Endothelial cell of umbilical vein (primary cell): Measurements from ENCODE around the gene DIAPH3. TPM values are rescaled to one million over a fixed set of nuclear protein-coding genes. Genes with fewer than 3 reads are reported as not detected.

ENCODE experiments used
- BruUV-seq: library from RNA; stranded (reverse); fragments of 400-500 nt; replicated peaks from 2 replicates; lab custom pipeline; 2021; lab: Mats Ljungman, UMichigan
- CTCF ChIA-PET: fragments of 300-600, 350-600 bp; sonication (Branson Sonifier 250); formaldehyde crosslinking; loops from one replicate; lab custom pipeline; 2021; ENCODE audit warnings: antibody characterized with exemption, inconsistent platforms; lab: Charles Lee
- POLR2A ChIA-PET: fragments of 300-600, 350-600 bp; sonication (Branson Sonifier 250); formaldehyde crosslinking; loops from one replicate; lab custom pipeline; 2021; ENCODE audit warnings: antibody characterized with exemption, inconsistent platforms; lab: Charles Lee
- DNase-seq: peaks from one replicate; pipeline ENCODE4 v3.0.0-alpha.2; 2011; ENCODE audit warnings: low read depth, low spot score
- FAIRE-seq: peaks from 2 replicates; lab custom pipeline; 2011; peaks lifted over from hg19 to GRCh38; lab: Jason Lieb, UNC
- H2AFZ ChIP-seq: 2 replicates; pipeline ENCODE4 v1.6.0; 2012; ENCODE audit warnings: low read depth, low read length, control low read depth, inconsistent platforms
- H3K27ac ChIP-seq: 2 replicates; pipeline ENCODE4 v1.5.1; 2011; ENCODE audit warnings: low read depth, mild to moderate bottlenecking, control low read depth, low read length, moderate library complexity; ENCODE audit not compliant: insufficient read depth
- H3K27me3 ChIP-seq, 2 experiments: 2 replicates each; pipeline versions ENCODE4 v1.6.0 to v1.6.1; 2011; ENCODE audit warnings: low read length in 2 of 2, mixed read lengths in 1 of 2; ENCODE audit not compliant: control insufficient read depth in 2 of 2, insufficient read depth in 2 of 2
- H3K36me3 ChIP-seq, 2 experiments: 2 replicates in 1 of 2; 3 replicates in 1 of 2; pipeline ENCODE4 v1.5.1; 2011; ENCODE audit warnings: low read length in 2 of 2, mild to moderate bottlenecking in 1 of 2, moderate library complexity in 1 of 2; ENCODE audit not compliant: control insufficient read depth in 2 of 2, insufficient read depth in 2 of 2; ENCODE audit errors: extremely low read depth in 1 of 2
- H3K4me1 ChIP-seq: 3 replicates; pipeline ENCODE4 v1.5.1; 2011; ENCODE audit warnings: mild to moderate bottlenecking, low read length; ENCODE audit not compliant: control insufficient read depth, insufficient read depth; ENCODE audit errors: extremely low read depth
- H3K4me2 ChIP-seq: 2 replicates; pipeline ENCODE4 v1.6.1; 2011; ENCODE audit warnings: low read length, control low read depth, mixed read lengths; ENCODE audit not compliant: insufficient read depth
- H3K4me3 ChIP-seq, 3 experiments: fragments of 200-600 bp in 1 of 3; sonication (generic), shearing (Covaris generic) in 1 of 3; replicated peaks in 1 of 3; 2 replicates each; pipeline ENCODE4 v1.5.1; 2011 to 2016; ENCODE audit warnings: control low read depth in 3 of 3, low read length in 3 of 3, mild to moderate bottlenecking in 2 of 3, inconsistent platforms in 1 of 3, low read depth in 1 of 3, moderate library complexity in 1 of 3; ENCODE audit not compliant: insufficient read depth in 1 of 3
- H3K79me2 ChIP-seq: 2 replicates; pipeline ENCODE4 v1.6.0; 2012; ENCODE audit warnings: low read length, inconsistent platforms; ENCODE audit not compliant: control insufficient read depth, insufficient read depth
- H3K9ac ChIP-seq: replicated peaks from 2 replicates; pipeline ENCODE3; 2011; ENCODE audit warnings: low read length, control low read depth; ENCODE audit not compliant: insufficient read depth; ENCODE audit errors: extremely low read depth
- H3K9me1 ChIP-seq: replicated peaks from 3 replicates; pipeline ENCODE4 v1.6.0; 2011; ENCODE audit warnings: mild to moderate bottlenecking, low read length; ENCODE audit not compliant: control insufficient read depth, insufficient read depth; ENCODE audit errors: extremely low read depth
- H3K9me3 ChIP-seq: replicated peaks from 2 replicates; pipeline ENCODE4 v1.5.1; 2012; ENCODE audit warnings: low read length, inconsistent platforms; ENCODE audit not compliant: control insufficient read depth, insufficient read depth
- H4K20me1 ChIP-seq: replicated peaks from 2 replicates; pipeline ENCODE3; 2011; ENCODE audit warnings: mild to moderate bottlenecking, low read length; ENCODE audit not compliant: control insufficient read depth, insufficient read depth; ENCODE audit errors: extremely low read depth
- EZH2 ChIP-seq: IDR thresholded peaks from 2 replicates; pipeline ENCODE4 v1.6.1; 2012; ENCODE audit warnings: borderline replicate concordance, low read depth, mild to moderate bottlenecking, moderate library complexity, low read length, inconsistent platforms; ENCODE audit not compliant: severe bottlenecking
- FOS ChIP-seq: IDR thresholded peaks from 2 replicates; pipeline ENCODE4 v1.6.1; 2011; ENCODE audit warnings: mild to moderate bottlenecking, low read length, moderate library complexity, borderline replicate concordance; ENCODE audit not compliant: insufficient read depth
- GATA2 ChIP-seq: IDR thresholded peaks from 2 replicates; pipeline ENCODE4 v1.7.0; 2011; ENCODE audit warnings: low read depth, mild to moderate bottlenecking, moderate library complexity, mixed read lengths, low read length; ENCODE audit not compliant: insufficient read length, insufficient read depth
- JUN ChIP-seq: IDR thresholded peaks from 2 replicates; pipeline ENCODE4 v1.6.1; 2011; ENCODE audit warnings: borderline replicate concordance, low read depth; ENCODE audit not compliant: insufficient read length, insufficient read depth
- MYC ChIP-seq: IDR thresholded peaks from one replicate; pipeline ENCODE4 v1.6.1; 2011; ENCODE audit warnings: mild to moderate bottlenecking, low read depth, low read length
- POLR2A ChIP-seq: IDR thresholded peaks from 2 replicates; pipeline ENCODE4 v1.6.1; 2012; ENCODE audit warnings: low read depth, mild to moderate bottlenecking, control low read depth, low read length
- POLR2AphosphoS5 ChIP-seq: IDR thresholded peaks from 2 replicates; pipeline ENCODE4 v1.6.1; 2012; ENCODE audit warnings: low read depth, mild to moderate bottlenecking, control low read depth, low read length, moderate library complexity; ENCODE audit not compliant: insufficient read depth
- dilution Hi-C: fragments of 300-500 bp; cut with MboI; formaldehyde crosslinking; loops from one replicate; pipeline ENCODE4 v1.15.0; 2019; ENCODE audit warnings: low sequenced_read_pairs; ENCODE audit not compliant: extremely low pct_ligation_motif_present
- intact Hi-C: fragments of 100-400 bp; cut with micrococcal nuclease; formaldehyde crosslinking; loops from one replicate; pipeline ENCODE4 v1.10.0; 2022
- polyA plus RNA-seq, 4 experiments: library from polyadenylated mRNA; depleted of rRNA in 3 of 4; stranded (reverse) in 3 of 4; unstranded in 1 of 4; fragments of >200 nt; gene quantifications; 2 replicates each; pipeline versions ENCODE4 v1.2.1 to v1.2.3, GENCODE V29; 2011 to 2012; ENCODE audit warnings: missing spikeins in 1 of 4
- total RNA-seq: library from RNA; stranded (reverse); gene quantifications from 2 replicates; pipeline ENCODE4 v1.2.3, GENCODE V29; 2021
- TF ChIP-seq, protein P1 (sequence below): IDR thresholded peaks from 2 replicates; pipeline ENCODE4 v1.6.1; 2011; ENCODE audit not compliant: insufficient read depth, insufficient read length
- TF ChIP-seq, protein P2 (sequence below), 2 donors: IDR thresholded peaks; 1 replicate in 1 of 2; 2 replicates in 1 of 2; pipeline ENCODE4 v1.5.1; 2011; ENCODE audit warnings: low read length in 2 of 2, mild to moderate bottlenecking in 2 of 2, moderate library complexity in 2 of 2, control low read depth in 1 of 2, inconsistent platforms in 1 of 2, low read depth in 1 of 2; ENCODE audit not compliant: insufficient read depth in 1 of 2; ENCODE audit errors: extremely low read depth in 1 of 2

Gene DIAPH3
- total and polyA plus RNA-seq, 2 donors (not counting 3 experiments of a cell fraction or from before 2014, with no cell fraction given) = 9.9 to 44.0 TPM

DNA sequence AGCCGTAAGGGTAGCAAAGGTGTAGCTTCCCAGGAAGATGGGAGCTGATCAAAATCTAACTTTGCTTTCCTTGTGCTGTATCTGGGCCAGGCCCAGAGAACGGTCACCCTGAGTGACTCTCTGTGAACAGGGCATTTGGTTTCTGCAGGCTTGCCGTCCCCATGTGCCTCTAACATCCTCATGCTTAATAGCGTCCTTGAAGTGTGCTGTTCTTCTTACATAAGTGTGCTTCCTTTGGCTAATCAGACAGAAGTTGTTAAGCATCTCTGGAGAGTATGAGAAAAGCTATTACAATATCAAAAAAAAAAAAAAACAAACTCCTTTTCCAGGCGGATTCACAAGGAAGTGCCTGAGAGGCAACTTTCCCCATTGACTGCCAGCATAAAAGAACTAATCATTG lies 503.7 kb downstream of the DIAPH3 start:
- no peak overlapping the region for H2AFZ ChIP-seq
- H3K27ac ChIP-seq = no peak overlapping the region
- no TSS peak for BruUV-seq
- ChIA-PET POLR2A (no interaction called here), CTCF (no interaction called here)
- no peaks in the 10 kb centered on the region for H3K27me3 ChIP-seq
- TF ChIP-seq, protein P1, sequence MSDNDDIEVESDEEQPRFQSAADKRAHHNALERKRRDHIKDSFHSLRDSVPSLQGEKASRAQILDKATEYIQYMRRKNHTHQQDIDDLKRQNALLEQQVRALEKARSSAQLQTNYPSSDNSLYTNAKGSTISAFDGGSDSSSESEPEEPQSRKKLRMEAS = no peak
- TF ChIP-seq POLR2A (no peak), GATA2 (no peak), EZH2 (no peak), FOS (no peak), POLR2AphosphoS5 (no peak), JUN (no peak), MYC (no peak)
- TF ChIP-seq, protein P2, sequence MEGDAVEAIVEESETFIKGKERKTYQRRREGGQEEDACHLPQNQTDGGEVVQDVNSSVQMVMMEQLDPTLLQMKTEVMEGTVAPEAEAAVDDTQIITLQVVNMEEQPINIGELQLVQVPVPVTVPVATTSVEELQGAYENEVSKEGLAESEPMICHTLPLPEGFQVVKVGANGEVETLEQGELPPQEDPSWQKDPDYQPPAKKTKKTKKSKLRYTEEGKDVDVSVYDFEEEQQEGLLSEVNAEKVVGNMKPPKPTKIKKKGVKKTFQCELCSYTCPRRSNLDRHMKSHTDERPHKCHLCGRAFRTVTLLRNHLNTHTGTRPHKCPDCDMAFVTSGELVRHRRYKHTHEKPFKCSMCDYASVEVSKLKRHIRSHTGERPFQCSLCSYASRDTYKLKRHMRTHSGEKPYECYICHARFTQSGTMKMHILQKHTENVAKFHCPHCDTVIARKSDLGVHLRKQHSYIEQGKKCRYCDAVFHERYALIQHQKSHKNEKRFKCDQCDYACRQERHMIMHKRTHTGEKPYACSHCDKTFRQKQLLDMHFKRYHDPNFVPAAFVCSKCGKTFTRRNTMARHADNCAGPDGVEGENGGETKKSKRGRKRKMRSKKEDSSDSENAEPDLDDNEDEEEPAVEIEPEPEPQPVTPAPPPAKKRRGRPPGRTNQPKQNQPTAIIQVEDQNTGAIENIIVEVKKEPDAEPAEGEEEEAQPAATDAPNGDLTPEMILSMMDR (IDR thresholded peaks at IDR 0.05; ENCODE audit: extremely low read depth in 1 of 2, insufficient read depth in 1 of 2, low read depth in 1 of 2, low read length in 2 of 2) = no peak
- H3K4me2 ChIP-seq = no peak overlapping the region
- H3K9me1 ChIP-seq = no peaks in the 10 kb centered on the region
- H3K36me3 ChIP-seq = no peaks in the 10 kb centered on the region
- no peaks in the 10 kb centered on the region for H3K9me3 ChIP-seq
- DNase-seq (no peak), FAIRE-seq (no peak)
- intact Hi-C loops = no loop called here
- H3K4me3 ChIP-seq = no peak overlapping the region
- dilution Hi-C loops = no loop called here
- H4K20me1 ChIP-seq = no peaks in the 10 kb centered on the region
- no peaks in the 10 kb centered on the region for H3K79me2 ChIP-seq
- H3K4me1 ChIP-seq = no peaks in the 10 kb centered on the region
- no peak overlapping the region for H3K9ac ChIP-seq
